ENCODE data around the gene CNTF.

DNA sequence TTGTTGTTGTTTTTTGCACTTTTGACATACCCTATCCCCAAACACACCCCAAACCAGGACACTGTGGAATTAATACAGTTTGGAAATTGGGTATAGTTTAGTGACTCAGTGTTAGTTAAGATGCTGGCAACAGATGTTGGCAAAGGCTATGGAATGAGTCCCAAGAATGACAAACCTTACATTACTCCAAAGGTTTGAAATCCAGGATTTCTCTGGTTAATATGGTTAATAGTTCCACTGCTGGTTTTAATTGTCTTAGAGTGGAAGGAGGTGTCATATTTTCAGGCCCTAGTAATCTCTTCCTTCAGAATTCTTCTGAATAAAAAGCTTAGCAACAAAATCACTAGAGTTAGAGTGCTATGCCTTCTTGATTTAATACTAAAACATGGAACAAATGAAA, 47.6 kb upstream of the CNTF start:
- no peak for TF ChIP-seq WT1 (tag by site-specific recombination; IDR thresholded peaks at IDR 0.05)
- TF ChIP-seq, protein P1, sequence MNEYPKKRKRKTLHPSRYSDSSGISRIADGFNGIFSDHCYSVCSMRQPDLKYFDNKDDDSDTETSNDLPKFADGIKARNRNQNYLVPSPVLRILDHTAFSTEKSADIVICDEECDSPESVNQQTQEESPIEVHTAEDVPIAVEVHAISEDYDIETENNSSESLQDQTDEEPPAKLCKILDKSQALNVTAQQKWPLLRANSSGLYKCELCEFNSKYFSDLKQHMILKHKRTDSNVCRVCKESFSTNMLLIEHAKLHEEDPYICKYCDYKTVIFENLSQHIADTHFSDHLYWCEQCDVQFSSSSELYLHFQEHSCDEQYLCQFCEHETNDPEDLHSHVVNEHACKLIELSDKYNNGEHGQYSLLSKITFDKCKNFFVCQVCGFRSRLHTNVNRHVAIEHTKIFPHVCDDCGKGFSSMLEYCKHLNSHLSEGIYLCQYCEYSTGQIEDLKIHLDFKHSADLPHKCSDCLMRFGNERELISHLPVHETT (tag by site-specific recombination; IDR thresholded peaks at IDR 0.05), result no peak
- TF ChIP-seq, protein P2, sequence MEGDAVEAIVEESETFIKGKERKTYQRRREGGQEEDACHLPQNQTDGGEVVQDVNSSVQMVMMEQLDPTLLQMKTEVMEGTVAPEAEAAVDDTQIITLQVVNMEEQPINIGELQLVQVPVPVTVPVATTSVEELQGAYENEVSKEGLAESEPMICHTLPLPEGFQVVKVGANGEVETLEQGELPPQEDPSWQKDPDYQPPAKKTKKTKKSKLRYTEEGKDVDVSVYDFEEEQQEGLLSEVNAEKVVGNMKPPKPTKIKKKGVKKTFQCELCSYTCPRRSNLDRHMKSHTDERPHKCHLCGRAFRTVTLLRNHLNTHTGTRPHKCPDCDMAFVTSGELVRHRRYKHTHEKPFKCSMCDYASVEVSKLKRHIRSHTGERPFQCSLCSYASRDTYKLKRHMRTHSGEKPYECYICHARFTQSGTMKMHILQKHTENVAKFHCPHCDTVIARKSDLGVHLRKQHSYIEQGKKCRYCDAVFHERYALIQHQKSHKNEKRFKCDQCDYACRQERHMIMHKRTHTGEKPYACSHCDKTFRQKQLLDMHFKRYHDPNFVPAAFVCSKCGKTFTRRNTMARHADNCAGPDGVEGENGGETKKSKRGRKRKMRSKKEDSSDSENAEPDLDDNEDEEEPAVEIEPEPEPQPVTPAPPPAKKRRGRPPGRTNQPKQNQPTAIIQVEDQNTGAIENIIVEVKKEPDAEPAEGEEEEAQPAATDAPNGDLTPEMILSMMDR (tag by site-specific recombination; IDR thresholded peaks at IDR 0.05), result no peak
- no peak for TF ChIP-seq ZNF24 (tag by site-specific recombination; IDR thresholded peaks at IDR 0.05)
- no peak for TF ChIP-seq ZSCAN30 (tag by site-specific recombination; IDR thresholded peaks at IDR 0.05)
- TF ChIP-seq MZF1 (tag by site-specific recombination; IDR thresholded peaks at IDR 0.05; ENCODE audit: borderline replicate concordance), result no peak
